Esophagus muscularis mucosa (tissue), 4 donors: ENCODE measurements around the gene BRD3OS.

ENCODE experiments used
- EP300 ChIP-seq: sonication (generic); formaldehyde crosslinking; IDR thresholded peaks from one replicate; pipeline ENCODE4 v1.6.1; 2017; ENCODE audit warnings: antibody characterized with exemption
- POLR2A ChIP-seq: fragments of 450-650 bp; IDR thresholded peaks from one replicate; pipeline ENCODE4 v1.6.1; 2017; ENCODE audit warnings: antibody characterized with exemption, moderate library complexity, mild to moderate bottlenecking, low read depth
- POLR2AphosphoS5 ChIP-seq, 2 donors: sonication (generic); formaldehyde crosslinking; IDR thresholded peaks; one replicate each; pipeline ENCODE4 v1.6.1; 2017; ENCODE audit warnings: antibody characterized with exemption in 2 of 2
- TF ChIP-seq, protein P1 (sequence below), 3 experiments: fragments of 200-600 bp in 2 of 3; fragments of 450-650 bp in 1 of 3; sonication (generic) in 2 of 3; IDR thresholded peaks; one replicate each; pipeline ENCODE4 v1.5.1; 2017 to 2019; ENCODE audit warnings: antibody characterized with exemption in 3 of 3, mild to moderate bottlenecking in 2 of 3, moderate library complexity in 1 of 3

DNA sequence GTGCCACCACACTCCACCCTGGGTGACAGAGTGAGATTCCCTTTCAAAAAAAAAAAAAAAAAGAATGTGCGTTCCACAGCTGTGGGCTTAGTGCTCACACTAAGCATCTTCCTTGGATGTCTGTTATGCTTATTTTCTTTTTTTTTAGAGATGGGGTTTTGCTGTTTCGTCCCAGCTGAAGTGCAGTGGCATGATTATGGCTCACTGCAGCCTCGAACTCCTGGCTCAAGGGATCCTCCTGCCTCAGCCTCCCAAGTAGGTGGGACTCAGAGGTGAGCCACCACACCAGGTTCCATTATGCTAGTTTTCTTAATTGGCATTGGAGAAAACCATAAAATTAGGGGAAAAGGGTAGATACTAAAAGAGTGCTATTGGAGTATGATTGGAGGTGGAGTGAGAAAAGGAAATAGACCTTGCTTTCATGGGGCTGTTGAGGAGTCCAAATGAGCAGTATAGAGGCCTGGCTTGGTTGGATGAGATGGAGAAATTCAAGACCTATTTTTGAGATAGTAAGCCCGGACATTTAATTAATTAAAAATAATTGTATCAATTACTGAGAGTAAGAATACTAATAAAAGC lies 978 bp upstream of the BRD3OS start:
- TF ChIP-seq, protein P1, sequence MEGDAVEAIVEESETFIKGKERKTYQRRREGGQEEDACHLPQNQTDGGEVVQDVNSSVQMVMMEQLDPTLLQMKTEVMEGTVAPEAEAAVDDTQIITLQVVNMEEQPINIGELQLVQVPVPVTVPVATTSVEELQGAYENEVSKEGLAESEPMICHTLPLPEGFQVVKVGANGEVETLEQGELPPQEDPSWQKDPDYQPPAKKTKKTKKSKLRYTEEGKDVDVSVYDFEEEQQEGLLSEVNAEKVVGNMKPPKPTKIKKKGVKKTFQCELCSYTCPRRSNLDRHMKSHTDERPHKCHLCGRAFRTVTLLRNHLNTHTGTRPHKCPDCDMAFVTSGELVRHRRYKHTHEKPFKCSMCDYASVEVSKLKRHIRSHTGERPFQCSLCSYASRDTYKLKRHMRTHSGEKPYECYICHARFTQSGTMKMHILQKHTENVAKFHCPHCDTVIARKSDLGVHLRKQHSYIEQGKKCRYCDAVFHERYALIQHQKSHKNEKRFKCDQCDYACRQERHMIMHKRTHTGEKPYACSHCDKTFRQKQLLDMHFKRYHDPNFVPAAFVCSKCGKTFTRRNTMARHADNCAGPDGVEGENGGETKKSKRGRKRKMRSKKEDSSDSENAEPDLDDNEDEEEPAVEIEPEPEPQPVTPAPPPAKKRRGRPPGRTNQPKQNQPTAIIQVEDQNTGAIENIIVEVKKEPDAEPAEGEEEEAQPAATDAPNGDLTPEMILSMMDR (IDR thresholded peaks at IDR 0.05) = no peak
- TF ChIP-seq POLR2A (no peak), EP300 (no peak), POLR2AphosphoS5 (IDR thresholded peaks at IDR 0.05) (no peak)
